BJ (cell line): ENCODE results near the gene CD99L2. TPM values are rescaled to one million over a fixed set of nuclear protein-coding genes. Genes with fewer than 3 reads are reported as not detected.

Source experiments
- CTCF ChIA-PET: fragments of 350-600 bp; formaldehyde crosslinking; extraction: SDS; loops from one replicate; lab custom pipeline; 2021; ENCODE audit warnings: antibody characterized with exemption, inconsistent platforms; lab: Yijun Ruan, JAX
- POLR2A ChIA-PET: fragments of 300-600 bp; sonication (Branson Sonifier 250); formaldehyde crosslinking; extraction: SDS; loops from one replicate; lab custom pipeline; 2021; ENCODE audit warnings: antibody characterized with exemption; lab: Charles Lee
- DNase-seq: peaks from one replicate; pipeline ENCODE4 v3.0.0-alpha.2; 2011; ENCODE audit warnings: low read depth
- H3K27me3 ChIP-seq: 2 replicates; pipeline ENCODE4 v1.6.0; 2011; ENCODE audit warnings: low read length; ENCODE audit not compliant: control insufficient read depth, insufficient read depth
- H3K36me3 ChIP-seq: 2 replicates; pipeline ENCODE4 v1.5.1; 2011; ENCODE audit warnings: low read length; ENCODE audit not compliant: control insufficient read depth, insufficient read depth
- H3K4me3 ChIP-seq: 2 replicates; pipeline ENCODE4 v1.5.1; 2011; ENCODE audit warnings: low read depth, mild to moderate bottlenecking, control low read depth, low read length
- polyA plus RNA-seq: library from polyadenylated mRNA; depleted of rRNA; stranded (reverse); fragments of >200 nt; gene quantifications from 2 replicates; pipeline ENCODE4 v1.2.3, GENCODE V29; 2011
- TF ChIP-seq, protein P1 (sequence below): IDR thresholded peaks from 2 replicates; pipeline ENCODE4 v1.5.1; 2011; ENCODE audit warnings: low read depth, mild to moderate bottlenecking, control low read depth, inconsistent platforms, low read length, moderate library complexity; ENCODE audit not compliant: insufficient read depth

The CD99L2 gene
- polyA plus RNA-seq, 1 experiment, result 92.2 TPM

DNA sequence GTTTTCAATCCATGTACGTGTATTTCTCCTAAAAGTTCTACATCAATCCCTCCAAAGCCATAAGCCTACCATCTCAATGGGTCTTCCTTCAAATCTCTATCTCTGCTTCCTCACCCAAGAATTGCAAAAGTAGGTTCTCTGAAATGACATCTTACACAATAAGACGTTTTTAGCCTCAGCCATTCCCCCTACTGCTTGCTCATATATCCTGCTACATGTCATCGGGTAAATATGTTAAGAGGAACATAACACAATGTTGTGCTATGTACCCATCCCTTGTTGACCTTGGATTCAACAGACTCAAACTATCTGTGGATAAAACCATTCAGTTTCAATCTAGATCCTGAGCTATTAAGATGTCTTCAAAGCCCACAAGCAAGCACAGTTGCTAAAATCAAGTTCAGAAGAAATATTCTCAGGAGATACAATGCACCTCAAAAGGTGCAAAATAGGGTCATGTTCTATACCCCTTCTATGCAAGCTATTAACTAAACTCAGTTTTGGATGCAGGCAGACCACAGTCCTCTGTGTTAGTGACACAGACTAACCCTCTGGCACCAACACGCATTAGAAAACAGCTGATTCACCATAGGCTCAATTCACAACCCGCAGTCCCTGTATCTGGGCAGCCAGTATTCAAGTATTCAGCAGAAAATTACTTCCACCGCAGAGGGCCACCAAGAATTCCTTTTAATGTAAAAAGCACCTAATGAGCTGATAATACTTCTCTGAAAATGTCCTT lies 56.8 kb downstream of the CD99L2 start:
- no peaks in the 10 kb centered on the region for H3K27me3 ChIP-seq
- no peak overlapping the region for H3K4me3 ChIP-seq
- TF ChIP-seq, protein P1, sequence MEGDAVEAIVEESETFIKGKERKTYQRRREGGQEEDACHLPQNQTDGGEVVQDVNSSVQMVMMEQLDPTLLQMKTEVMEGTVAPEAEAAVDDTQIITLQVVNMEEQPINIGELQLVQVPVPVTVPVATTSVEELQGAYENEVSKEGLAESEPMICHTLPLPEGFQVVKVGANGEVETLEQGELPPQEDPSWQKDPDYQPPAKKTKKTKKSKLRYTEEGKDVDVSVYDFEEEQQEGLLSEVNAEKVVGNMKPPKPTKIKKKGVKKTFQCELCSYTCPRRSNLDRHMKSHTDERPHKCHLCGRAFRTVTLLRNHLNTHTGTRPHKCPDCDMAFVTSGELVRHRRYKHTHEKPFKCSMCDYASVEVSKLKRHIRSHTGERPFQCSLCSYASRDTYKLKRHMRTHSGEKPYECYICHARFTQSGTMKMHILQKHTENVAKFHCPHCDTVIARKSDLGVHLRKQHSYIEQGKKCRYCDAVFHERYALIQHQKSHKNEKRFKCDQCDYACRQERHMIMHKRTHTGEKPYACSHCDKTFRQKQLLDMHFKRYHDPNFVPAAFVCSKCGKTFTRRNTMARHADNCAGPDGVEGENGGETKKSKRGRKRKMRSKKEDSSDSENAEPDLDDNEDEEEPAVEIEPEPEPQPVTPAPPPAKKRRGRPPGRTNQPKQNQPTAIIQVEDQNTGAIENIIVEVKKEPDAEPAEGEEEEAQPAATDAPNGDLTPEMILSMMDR, result no peak
- DNase-seq, result no peak
- no peaks in the 10 kb centered on the region for H3K36me3 ChIP-seq
- POLR2A ChIA-PET, result no interaction called here
- CTCF ChIA-PET, result no interaction called here

DNA sequence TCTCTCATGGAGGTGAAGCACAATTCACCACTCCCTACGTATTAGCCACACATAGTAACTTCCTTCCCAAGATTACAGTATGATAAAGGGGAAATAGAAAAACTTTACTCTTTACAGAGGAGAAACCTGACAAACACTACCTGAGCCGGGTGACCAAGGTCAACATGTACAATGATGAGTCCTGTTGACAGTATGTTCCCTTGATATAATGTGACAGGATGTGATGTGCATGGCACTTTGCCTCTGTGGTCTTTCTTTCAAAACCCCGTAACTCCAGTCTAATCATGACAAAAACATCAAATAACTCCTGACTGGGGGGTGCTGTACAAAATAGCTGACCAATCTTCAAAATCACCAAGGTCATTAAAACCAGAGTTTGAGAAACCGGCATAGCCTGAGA lies 60.6 kb downstream of the CD99L2 start:
- TF ChIP-seq, protein P1, result no peak
- POLR2A ChIA-PET, result no interaction called here
- CTCF ChIA-PET, result no interaction called here

DNA sequence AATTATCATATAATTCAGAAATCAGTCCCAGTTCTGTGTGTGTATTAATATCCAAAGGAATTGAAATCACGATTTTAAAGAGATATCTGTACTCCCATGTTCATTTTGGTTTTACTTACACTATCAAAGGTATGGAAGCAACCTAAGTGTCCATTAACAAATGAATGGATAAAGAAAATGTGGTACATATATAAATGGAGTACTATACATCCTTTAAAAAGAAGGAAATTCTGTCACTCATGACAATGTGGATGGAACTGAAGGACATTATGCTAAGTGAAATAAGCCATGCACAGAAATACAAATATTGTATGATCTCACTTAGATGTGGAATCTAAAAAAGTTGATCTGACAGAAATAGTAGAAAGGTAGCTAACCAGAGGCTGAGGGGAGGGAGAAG lies 63.8 kb downstream of the CD99L2 start:
- no peak overlapping the region for H3K4me3 ChIP-seq
- TF ChIP-seq, protein P1, result no peak
- no peaks in the 10 kb centered on the region for H3K36me3 ChIP-seq
- DNase-seq, result no peak
- POLR2A ChIA-PET, result no interaction called here
- CTCF ChIA-PET, result no interaction called here
- H3K27me3 ChIP-seq, result no peaks in the 10 kb centered on the region

More for the DNA sequence above, 60.6 kb downstream of the CD99L2 start:
- Histone ChIP-seq H3K4me3 (no peak overlapping the region), H3K27me3 (no peaks in the 10 kb centered on the region), H3K36me3 (no peaks in the 10 kb centered on the region)
- DNase-seq, result no peak

DNA sequence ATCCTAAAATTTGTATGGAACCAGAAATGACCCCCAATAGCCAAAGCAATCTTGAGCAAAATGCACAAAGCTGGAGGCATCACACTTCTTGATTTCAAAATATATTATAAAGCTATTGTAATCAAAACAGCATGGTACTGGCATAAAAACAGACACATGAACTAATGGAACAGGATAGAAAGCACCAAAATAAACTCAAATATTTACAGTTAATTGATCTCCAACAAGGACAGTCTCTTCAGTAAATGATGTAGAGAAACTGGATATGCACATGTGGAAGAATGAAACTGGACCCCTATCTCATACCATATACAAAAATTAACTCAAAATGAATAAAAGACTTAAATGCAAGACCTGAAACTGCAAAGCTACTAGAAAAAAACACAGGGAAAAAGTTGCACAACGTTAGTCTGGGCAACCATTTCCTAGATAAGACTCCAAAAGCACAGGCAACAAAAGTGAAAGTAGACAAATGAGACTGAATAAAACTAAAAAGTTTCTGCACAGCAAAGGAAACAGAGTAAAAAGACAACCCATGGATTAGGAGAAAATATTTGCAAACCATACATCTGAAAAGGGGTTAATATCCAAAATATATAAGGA lies 64.9 kb downstream of the CD99L2 start:
- no peaks in the 10 kb centered on the region for H3K27me3 ChIP-seq
- CTCF ChIA-PET, result no interaction called here
- no peaks in the 10 kb centered on the region for H3K36me3 ChIP-seq
- H3K4me3 ChIP-seq, result no peak overlapping the region
- TF ChIP-seq, protein P1, result no peak
- POLR2A ChIA-PET, result interaction anchor here (0.6 kb wide), 1 partner anchor 563 kb away, joined by 3 read pairs; the partner anchor contains the start of gene VMA21
- no peak for DNase-seq

DNA sequence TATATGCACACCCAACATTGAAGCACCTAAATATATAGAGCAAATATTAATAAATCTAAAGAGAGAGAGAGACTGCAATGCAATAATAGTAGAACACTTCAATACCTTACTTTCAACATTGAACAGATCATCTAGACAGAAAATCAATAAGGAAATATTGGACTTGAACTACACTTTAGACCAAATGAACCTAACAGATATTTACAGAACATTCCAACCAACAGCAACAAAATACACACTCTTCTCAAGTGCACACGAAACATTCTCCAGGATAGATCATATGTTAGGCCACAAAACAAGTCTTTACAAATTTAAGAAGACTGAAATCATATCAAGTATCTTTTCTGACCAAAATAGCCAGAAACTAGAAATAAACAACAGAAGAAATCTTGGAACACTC lies 66.6 kb downstream of the CD99L2 start:
- Histone ChIP-seq H3K36me3 (no peaks in the 10 kb centered on the region), H3K27me3 (no peaks in the 10 kb centered on the region), H3K4me3 (no peak overlapping the region)
- TF ChIP-seq, protein P1, result no peak
- POLR2A ChIA-PET, result no interaction called here
- CTCF ChIA-PET, result no interaction called here
- DNase-seq, result no peak
